DMS153 (cell line): Measurements from ENCODE around the gene CFHR4.
"Not testable (repeated sequence)": the region's sequence is repeated elsewhere in the genome, so short reads cannot be mapped to it uniquely, and the experiment has no call there.

Experiments
- DNase-seq: peaks from one replicate; lab custom pipeline; 2025; lab: John Stamatoyannopoulos, UW

The CFHR4 gene

DNA sequence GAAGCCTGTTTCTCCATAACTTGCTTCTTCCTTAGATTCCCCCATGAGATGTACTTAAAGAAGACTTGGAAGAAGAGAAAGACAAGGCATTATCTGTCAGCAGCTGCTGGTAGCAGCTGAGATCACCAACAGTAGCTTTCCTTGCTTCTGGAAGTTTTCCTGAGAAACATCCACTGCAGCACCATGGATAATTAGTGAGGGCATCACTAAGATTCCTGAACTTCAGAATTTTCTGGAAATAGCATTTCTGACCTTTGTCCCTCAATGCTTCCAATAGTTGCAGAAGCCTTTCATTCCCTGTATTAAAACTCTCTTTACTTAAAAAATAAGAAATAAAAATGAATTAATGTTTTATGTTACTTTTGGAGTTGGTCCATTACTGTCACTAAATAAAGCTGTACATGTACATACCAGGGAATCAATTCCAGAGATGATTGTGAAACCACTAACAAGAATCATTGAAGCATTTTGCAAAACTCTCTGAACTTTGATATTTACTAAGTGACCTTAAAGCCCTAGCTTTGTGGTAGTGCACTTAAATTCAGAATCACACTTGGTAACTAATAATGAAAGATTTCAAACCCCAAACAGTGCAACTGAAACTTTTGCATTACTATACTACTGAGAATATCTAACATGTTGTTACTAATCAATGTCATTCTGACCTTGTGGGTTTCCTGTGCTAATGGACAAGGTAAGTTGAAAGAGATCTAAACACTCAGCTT is at the start of gene CFHR4:
CFHR4 (plus strand) TSS at position 538 of the 725 bp plus-strand sequence; CDS start at position 637, 99 bp downstream.
- no peak for DNase-seq

DNA sequence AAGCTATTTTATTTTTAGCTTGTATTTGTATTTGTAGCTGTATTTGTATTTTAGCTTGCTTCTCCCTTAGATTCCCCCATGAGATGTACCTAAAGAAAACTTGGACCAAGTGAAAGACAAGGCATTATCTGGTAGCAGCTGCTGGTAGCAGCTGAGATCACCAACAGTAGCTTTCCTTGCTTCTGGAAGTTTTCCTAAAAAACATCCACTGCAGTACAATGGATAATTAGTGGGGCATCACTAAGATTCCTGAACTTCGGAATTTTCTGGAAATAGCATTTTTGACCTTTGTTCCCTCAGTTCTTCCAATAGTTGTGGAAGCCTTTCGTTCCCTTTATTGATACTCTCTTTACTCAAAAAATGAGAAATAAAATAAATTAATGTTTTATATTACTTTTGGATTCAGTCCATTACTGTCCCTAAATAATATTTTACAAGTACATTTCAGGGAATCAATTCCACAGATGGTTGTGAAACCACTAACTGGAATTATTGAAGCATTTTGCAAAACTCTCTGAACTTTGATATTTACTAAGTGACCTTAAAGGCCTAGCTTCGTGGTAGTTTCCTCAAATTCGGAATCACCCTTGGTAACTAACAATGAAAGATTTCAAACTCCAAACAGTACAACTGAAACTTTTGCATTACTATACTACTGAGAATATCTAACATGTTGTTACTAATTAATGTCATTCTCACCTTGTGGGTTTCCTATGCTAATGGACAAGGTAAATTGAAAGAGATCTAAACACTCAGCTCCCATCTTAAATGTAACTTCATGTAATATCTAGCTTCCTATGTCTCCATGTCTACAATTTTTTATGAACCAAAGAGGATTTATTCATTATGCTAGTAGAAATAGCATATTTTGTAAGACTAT is 38.0 kb upstream of the CFHR4 start:
- not testable (repeated sequence) for DNase-seq

- no peak for DNase-seq
Observed at GRCh38 chr1:196856053-196856452, 31.8 kb upstream of the CFHR4 start.

DNA sequence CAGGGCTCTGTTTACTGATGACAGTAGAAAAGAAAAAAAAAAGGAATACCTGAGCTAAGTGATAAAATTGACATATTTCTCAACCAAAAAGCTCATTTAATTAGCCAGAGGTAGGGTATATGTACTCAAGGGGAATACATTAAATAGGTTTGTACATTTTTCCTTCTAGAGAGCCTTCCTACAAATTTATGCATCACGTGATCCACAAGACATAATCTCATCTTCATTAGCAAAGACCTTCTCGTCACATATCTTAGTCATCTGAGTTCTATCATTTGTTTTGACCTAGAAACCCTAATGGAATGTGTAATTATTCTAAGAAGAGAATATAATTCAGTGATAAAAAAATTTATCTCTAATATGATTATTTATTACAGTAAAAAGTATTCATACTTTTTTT is 30.7 kb upstream of the CFHR4 start:
- DNase-seq, result no peak

- DNase-seq, result no peak
Observed at GRCh38 chr1:196858811-196859210, 29.0 kb upstream of the CFHR4 start.

- DNase-seq, result no peak
Observed at GRCh38 chr1:196860323-196860884, 27.4 kb upstream of the CFHR4 start.

- no peak for DNase-seq
Observed at GRCh38 chr1:196861429-196861828, 26.4 kb upstream of the CFHR4 start.

DNA sequence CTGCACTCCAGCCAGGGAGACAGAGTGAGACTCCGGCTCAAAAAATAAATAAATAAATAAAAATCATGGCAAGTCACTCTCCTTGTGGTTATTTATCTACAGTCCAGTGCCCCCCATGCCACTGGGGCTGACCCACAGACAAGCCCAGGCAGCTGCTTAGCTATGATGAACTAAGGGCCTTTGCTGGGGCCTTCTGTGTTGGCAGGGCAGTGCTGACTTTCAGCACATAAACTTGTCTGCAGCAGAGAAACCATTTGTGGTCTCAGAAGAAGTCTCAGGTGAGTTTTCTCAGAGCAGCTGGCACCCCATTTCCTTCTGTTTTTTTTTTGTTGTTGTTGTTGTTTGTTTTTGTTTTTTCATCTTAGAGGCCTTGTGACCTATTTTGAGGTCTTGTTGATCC is 20.9 kb upstream of the CFHR4 start:
- DNase-seq, result no peak

DNA sequence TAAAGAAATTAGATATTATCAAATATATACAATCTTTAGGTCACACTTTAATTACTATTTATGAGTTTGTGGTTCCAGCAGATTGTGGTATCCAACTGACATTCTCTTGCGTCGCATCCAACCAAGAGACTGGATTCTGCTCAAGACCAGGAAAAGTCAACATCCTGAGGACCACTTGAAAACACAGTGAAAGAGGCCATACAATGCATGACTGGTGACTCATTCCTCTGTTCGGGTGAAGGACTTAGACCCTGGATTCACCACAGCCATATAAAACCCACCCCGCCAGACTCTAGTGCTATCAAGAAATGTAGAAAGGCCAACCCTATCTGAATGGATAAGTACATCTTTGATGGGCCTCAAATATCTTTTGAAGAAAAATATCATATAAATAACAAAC is 14.5 kb upstream of the CFHR4 start:
- peak; percentile 50 for DNase-seq

DNA sequence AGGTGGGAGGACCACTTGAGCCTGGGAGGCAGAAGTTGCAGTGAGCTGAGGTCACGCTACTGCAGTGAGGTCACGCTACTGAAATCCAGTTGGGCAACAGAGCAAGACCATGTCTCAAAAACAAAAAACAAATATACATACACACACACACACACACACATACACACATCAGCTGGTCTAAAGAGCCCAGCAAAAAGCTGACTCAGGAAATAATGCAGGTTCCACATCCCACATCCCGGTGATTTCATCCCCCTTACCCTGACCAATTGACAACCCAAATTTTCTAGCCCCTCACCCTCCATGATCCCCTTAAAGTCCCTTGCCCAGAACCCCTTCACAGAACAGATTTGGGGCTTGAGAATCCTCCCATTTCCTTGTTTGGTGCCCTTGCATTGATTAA is 11.9 kb upstream of the CFHR4 start:
- no peak for DNase-seq

- DNase-seq, result no peak
Observed at GRCh38 chr1:196877964-196878363, 9.9 kb upstream of the CFHR4 start.

DNA sequence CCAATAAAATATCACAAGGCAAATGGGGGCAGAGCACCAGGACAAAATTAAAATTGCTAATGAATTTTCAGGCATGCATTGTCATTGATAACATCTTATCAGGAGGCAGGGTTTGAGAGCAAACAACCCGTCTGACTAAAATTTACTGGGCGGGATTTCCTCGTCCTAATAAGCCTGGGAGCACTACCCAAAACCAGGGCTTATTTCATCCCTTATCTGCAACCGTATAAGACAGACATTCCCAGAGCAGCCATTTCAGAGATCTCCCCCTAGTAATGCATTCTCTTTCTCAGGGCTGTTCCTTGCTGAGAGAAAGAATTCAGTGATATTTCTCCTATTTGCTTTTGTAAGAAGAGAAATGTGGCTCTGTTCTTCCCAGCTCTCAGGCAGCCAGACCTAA is 1.3 kb upstream of the CFHR4 start:
- DNase-seq, result not testable (repeated sequence)

DNA sequence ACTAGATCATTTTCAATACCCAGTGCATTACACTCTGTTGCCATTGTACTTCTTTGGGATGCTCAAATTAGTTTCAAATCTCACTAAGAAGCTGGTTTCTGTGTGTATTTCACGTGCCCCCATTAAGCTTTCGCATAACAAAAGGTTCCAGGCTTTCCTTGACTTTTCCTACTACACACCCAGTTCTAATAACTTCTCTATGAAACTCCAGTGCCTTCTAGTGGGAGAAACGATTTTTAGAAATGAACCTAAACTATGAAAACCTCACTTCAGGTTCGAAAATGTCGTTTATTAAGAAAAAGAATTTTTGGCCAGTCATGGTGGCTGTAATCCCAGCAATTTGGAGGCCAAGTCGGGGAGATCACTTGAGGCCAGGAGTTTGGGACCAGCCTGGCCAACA is 2.8 kb downstream of the CFHR4 start:
- no peak for DNase-seq

DNA sequence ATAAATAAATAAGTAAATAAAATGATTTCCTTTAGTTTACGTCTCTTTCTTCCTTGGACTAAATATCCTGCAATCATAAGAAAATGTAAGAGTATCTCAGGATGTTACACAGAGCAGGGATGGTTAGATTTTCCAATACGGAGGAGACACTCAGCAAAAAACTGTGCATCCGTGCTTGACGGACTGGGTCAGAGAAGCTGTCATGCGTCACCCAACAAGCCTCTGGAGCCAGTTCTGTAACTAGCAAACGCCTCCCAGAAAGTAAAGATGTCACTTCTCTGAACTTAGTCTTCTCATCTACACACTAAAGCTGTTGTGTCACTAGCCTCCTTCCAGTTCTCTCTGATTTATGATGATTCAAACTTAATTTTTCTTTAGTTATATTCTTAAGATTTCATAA is 3.4 kb downstream of the CFHR4 start:
- DNase-seq, result no peak

DNA sequence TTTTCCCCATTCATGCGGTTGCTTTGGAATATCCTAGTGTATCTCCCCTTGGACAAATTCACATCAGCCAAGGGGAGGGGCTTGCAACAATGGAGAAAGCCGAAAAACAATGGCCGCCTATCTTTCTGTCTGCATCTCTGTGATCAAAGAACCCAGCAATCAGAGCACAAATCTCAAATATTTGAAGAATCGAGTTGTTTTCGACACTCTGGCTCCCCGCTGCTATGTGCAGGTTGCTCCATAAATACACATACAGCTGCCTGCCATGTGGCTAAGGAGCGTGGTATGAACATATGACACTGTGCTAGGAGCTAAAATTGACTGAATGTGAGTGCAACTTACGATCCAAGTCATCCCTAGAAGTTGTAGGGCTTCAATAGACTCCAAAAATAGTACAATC is 8.5 kb downstream of the CFHR4 start:
- no peak for DNase-seq

DNA sequence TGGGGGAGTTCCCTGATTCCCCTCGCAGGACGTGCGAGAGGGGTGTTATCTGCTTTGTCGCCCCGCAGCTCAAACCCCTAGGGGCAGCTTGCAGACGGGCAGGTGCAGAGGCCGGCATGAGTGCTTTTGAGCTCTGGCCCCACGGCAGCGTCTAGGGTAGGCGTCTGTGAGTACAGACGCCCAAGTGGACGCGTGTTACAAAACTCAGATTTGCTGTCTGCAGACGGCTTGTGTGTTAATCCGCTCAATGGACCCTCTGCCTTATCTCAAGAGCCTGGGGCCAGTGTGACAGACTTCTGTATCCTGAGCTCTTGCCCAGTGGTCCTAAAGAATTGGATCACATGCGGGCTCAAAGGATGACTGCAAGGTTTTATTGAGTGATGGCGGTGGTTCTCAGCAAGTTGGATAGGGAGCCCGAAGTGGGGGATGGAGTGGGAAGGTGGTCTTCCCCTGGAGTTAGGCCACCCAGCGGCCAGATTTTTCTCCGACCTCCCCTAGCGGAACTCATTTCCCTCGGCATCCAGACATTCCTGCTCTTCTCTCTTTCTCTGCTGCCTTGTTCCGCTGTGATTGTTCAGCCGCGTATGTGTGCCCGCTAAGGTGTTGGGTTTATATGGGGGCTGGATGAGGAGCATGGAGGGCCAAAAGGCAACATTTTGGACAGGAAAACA is 9.4 kb downstream of the CFHR4 start:
- DNase-seq, result no peak

DNA sequence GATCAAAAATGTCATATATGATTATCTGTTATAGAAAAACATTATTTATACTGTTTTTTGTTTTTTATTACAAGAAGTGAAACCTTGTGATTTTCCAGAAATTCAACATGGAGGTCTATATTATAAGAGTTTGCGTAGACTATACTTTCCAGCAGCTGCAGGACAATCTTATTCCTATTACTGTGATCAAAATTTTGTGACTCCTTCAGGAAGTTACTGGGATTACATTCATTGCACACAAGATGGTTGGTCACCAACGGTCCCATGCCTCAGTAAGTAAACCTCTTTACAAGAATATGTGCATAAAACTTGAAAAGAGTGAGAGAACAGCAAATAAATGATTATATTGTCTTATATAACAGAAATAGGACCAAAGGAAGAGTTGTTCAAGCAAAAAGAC is 14.5 kb downstream of the CFHR4 start:
- no peak for DNase-seq

DNA sequence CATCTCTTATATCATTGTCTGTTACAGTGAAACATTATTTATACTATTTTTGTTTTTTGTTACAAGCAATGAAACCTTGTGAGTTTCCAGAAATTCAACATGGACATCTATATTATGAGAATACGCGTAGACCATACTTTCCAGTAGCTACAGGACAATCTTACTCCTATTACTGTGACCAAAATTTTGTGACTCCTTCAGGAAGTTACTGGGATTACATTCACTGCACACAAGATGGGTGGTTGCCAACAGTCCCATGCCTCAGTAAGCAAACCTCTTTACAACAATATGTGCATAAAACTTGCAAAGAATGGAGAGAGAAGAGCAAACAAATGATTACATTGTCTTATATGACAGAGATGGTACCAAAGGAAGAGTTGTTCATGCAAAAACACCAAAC is 22.4 kb downstream of the CFHR4 start:
- no peak for DNase-seq

GRCh38 chr1:196912283-196912682 is 24.4 kb downstream of the CFHR4 start:
- DNase-seq, result not testable (repeated sequence)

DNA sequence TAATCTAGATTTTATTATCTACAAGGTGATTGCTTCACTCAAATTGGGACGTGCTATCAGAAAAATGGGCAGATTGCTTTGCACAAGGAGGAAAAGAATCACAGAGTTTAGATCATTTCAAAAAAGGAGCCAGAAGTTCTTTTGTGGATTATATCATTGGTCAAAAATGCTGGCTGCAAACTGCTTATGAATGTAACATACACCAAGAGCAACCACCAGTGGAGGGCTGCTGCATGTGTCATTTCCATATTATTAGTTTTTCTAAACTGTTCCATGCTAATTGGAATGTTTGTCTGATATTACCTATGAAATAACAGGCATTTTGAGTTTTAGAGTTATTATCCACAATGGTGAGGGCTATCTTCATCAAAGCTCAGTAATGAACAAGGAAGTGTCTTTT is 39.0 kb downstream of the CFHR4 start:
- DNase-seq, result not testable (repeated sequence)

DNA sequence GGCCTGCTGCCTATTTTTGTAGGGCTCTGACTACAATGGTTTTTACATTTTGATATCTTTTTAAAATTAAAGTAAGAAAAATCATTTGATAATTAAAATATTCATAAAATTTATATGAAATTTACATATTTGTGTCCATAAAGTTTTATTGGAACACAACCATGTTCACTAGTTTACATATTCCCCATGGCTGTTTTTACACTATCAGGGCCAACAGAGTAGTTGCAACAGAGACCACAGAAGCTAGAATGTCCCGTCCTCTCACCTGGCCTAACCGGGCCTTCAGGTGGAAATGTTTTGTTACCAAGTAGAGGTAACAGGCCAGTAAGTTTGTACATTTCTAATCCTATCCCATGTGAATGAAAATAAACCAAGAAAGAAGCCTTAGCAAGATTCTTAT is 45.0 kb downstream of the CFHR4 start:
- not testable (repeated sequence) for DNase-seq

DNA sequence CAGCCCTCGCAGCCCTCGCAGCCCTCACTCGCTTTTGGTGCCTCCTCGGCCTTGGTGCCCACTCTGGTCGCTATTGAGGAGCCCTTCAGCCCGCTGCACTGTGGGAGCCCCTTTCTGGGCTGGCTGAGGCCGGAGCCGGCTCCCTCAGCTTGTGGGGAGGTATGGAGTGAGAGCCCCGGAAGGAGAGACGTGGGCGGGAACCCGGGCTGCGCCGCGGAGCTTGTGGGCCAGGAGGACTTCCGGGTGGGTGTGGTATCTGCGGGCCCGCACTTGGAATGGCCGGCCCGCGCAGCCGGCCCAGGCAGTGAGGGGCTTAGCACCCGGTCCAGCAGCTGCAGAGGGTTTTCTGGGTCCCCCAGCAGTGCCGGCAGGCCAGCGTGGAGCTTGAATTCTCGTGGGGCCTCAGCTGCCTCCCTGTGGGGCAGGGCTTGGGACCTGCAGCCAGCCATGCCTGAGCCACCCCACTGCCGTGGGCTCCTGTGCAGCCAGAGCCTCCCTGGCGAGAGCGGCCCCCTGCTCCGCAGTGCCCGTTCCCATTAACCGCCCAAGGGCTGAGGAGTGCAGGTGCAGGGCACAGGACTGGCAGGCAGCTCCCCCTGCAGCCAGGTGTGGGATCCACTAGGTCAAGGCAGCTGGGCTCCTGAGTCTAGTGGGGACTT is 45.8 kb downstream of the CFHR4 start:
- DNase-seq, result no peak
